ENCODE measurements around the gene SLC39A10. TPM values are rescaled to one million over a fixed set of nuclear protein-coding genes. Genes with fewer than 3 reads are reported as not detected.

Gene SLC39A10
- polyA plus RNA-seq, 1 of the 3 experiments (the other 2 are of a cell fraction): 12.3 TPM

DNA sequence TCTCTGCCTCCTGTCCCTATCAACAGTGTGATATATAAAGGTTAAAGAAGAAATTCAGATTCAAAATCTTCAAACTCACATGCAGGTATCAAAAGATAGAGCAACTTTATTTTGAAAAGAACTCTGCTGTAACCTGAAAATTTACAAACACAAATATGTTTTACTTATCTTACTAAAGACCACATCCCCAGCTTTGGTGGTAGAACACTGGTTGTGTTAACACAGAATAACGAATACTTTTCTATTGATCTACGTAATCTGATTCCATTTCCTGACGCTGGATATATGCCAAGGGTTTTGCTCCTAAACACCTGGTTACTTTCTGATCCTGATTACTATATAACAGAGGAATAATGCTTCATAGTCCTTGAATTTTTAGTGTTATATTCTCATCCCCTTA is 23.1 kb upstream of the SLC39A10 start:
- no peak overlapping the region for H3K9ac ChIP-seq
- peaks cover 4% of the 10 kb centered on the region for H3F3A ChIP-seq (replicated peaks; ENCODE audit: insufficient read depth)
- H4K20me1 ChIP-seq (ENCODE audit: insufficient read depth): no peaks in the 10 kb centered on the region
- H2AFZ ChIP-seq (ENCODE audit: low read depth): no peak overlapping the region
- no peaks in the 10 kb centered on the region for H3K9me2 ChIP-seq
- H3K79me2 ChIP-seq (ENCODE audit: insufficient read depth): no peaks in the 10 kb centered on the region
- no peak overlapping the region for H3K4me2 ChIP-seq
- DNase-seq: no peak
- H3K36me3 ChIP-seq (replicated peaks in 1 of 2; ENCODE audit: control insufficient read depth in 1 of 2, insufficient read depth in 2 of 2, low read length in 1 of 2): no peaks in the 10 kb centered on the region
- no peaks in the 10 kb centered on the region for H3K27me3 ChIP-seq (ENCODE audit: insufficient read depth)
- H3K4me3 ChIP-seq (ENCODE audit: low read depth in 2 of 2, low read length in 1 of 2): no peak overlapping the region
- TF ChIP-seq JUND (IDR thresholded peaks at IDR 0.05) (no peak), FOSL2 (IDR thresholded peaks at IDR 0.05; ENCODE audit: borderline replicate concordance, low read depth) (no peak), MXI1 (IDR thresholded peaks at IDR 0.05; ENCODE audit: low read depth, low read length) (no peak), FOXJ3 (CRISPR knock-in tag; IDR thresholded peaks at IDR 0.05) (no peak), SIN3A (IDR thresholded peaks at IDR 0.05; ENCODE audit: borderline replicate concordance, low read depth, low read length) (no peak), TCF12 (IDR thresholded peaks at IDR 0.05) (no peak), RXRA (IDR thresholded peaks at IDR 0.05; ENCODE audit: borderline replicate concordance, low read depth) (no peak), RAD21 (IDR thresholded peaks at IDR 0.05; ENCODE audit: low read length) (no peak), MEF2A (IDR thresholded peaks at IDR 0.05; ENCODE audit: borderline replicate concordance, low read depth) (no peak), EP300 (IDR thresholded peaks at IDR 0.05; ENCODE audit: borderline replicate concordance in 1 of 2, low read depth in 1 of 2, low read length in 1 of 2) (no peak), ELF1 (IDR thresholded peaks at IDR 0.05) (no peak), GABPA (IDR thresholded peaks at IDR 0.05; ENCODE audit: low read depth) (no peak), POLR2AphosphoS5 (IDR thresholded peaks at IDR 0.05; ENCODE audit: low read depth, low read length) (no peak), TEAD4 (IDR thresholded peaks at IDR 0.05; ENCODE audit: borderline replicate concordance, insufficient read depth) (no peak)
- TF ChIP-seq, protein P1, sequence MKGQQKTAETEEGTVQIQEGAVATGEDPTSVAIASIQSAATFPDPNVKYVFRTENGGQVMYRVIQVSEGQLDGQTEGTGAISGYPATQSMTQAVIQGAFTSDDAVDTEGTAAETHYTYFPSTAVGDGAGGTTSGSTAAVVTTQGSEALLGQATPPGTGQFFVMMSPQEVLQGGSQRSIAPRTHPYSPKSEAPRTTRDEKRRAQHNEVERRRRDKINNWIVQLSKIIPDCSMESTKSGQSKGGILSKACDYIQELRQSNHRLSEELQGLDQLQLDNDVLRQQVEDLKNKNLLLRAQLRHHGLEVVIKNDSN (IDR thresholded peaks at IDR 0.05; ENCODE audit: borderline replicate concordance, low read depth): no peak
- TF ChIP-seq, protein P2, sequence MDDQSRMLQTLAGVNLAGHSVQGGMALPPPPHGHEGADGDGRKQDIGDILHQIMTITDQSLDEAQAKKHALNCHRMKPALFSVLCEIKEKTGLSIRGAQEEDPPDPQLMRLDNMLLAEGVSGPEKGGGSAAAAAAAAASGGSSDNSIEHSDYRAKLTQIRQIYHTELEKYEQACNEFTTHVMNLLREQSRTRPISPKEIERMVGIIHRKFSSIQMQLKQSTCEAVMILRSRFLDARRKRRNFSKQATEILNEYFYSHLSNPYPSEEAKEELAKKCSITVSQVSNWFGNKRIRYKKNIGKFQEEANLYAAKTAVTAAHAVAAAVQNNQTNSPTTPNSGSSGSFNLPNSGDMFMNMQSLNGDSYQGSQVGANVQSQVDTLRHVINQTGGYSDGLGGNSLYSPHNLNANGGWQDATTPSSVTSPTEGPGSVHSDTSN (IDR thresholded peaks at IDR 0.05): no peak
- TF ChIP-seq, protein P3, sequence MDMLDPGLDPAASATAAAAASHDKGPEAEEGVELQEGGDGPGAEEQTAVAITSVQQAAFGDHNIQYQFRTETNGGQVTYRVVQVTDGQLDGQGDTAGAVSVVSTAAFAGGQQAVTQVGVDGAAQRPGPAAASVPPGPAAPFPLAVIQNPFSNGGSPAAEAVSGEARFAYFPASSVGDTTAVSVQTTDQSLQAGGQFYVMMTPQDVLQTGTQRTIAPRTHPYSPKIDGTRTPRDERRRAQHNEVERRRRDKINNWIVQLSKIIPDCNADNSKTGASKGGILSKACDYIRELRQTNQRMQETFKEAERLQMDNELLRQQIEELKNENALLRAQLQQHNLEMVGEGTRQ (IDR thresholded peaks at IDR 0.05; ENCODE audit: borderline replicate concordance, low read depth, low read length): no peak
- TF ChIP-seq, protein P4, sequence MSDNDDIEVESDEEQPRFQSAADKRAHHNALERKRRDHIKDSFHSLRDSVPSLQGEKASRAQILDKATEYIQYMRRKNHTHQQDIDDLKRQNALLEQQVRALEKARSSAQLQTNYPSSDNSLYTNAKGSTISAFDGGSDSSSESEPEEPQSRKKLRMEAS (IDR thresholded peaks at IDR 0.05; ENCODE audit: low read depth): no peak
- TF ChIP-seq, protein P5, sequence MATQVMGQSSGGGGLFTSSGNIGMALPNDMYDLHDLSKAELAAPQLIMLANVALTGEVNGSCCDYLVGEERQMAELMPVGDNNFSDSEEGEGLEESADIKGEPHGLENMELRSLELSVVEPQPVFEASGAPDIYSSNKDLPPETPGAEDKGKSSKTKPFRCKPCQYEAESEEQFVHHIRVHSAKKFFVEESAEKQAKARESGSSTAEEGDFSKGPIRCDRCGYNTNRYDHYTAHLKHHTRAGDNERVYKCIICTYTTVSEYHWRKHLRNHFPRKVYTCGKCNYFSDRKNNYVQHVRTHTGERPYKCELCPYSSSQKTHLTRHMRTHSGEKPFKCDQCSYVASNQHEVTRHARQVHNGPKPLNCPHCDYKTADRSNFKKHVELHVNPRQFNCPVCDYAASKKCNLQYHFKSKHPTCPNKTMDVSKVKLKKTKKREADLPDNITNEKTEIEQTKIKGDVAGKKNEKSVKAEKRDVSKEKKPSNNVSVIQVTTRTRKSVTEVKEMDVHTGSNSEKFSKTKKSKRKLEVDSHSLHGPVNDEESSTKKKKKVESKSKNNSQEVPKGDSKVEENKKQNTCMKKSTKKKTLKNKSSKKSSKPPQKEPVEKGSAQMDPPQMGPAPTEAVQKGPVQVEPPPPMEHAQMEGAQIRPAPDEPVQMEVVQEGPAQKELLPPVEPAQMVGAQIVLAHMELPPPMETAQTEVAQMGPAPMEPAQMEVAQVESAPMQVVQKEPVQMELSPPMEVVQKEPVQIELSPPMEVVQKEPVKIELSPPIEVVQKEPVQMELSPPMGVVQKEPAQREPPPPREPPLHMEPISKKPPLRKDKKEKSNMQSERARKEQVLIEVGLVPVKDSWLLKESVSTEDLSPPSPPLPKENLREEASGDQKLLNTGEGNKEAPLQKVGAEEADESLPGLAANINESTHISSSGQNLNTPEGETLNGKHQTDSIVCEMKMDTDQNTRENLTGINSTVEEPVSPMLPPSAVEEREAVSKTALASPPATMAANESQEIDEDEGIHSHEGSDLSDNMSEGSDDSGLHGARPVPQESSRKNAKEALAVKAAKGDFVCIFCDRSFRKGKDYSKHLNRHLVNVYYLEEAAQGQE (IDR thresholded peaks at IDR 0.05; ENCODE audit: low read depth, low read length): no peak
- no peaks in the 10 kb centered on the region for H3K4me1 ChIP-seq (ENCODE audit: control insufficient read depth in 1 of 2, insufficient read depth in 2 of 2, low read depth in 1 of 2, low read length in 1 of 2)
- 83% methylated on average over 3 of the region's 3 CpGs for WGBS (ENCODE audit: low lambda C conversion rate)
- no peak overlapping the region for H3K27ac ChIP-seq (ENCODE audit: low read depth in 2 of 2, low read length in 1 of 2)
- no peaks in the 10 kb centered on the region for H3K9me3 ChIP-seq
- ChIA-PET POLR2A (no interaction called here), CTCF (no interaction called here)
